ENCODE results near the gene PUDP.

Gene PUDP

DNA sequence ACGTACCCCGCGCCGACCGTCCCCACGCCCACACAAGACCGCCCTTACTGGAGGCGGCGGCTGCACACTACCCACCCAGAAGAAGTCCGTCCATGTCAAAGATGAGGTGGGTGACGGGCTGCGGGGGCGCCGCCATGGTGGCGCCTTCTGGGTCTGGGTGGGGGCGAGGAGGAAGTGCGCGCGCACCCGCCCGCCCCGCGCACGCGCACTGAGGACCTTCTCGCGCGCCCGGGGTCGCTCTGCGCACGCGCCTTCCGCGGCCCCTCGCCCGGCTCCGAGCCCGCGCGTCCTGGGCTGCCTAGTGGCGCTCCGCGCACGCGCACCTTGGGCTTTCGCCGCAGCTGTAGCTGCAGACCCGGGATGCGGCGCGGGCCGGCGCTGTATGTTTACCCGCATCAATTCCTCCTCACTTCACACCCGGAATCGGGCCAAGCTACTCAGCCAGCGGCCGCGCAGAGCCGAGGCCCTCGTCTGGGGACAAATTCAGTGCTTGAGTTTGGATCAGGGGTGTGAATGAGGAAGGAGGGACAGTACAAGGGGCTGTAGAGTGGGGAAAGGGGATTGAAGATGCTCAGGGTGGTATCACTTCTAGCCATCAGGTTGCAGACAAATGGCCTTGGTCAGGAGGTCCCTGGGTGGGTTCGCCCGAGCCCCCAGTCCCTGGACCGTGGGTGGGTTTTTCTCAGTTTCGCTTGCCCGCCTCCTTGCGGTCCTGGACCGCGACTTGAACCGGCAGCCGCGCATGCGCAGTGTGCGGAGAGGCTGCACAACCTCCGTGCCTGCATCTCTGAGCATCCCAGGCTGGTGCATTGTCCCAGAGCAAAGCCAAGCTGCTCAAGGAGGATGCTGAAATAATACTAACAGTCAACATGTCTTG lies at the start of gene PUDP:
TSS of gene PUDP (minus strand) at position 176 of the 877 bp plus-strand sequence. CDS start at position 136, 40 bp downstream.
- Mint-ChIP-seq H3K4me1 (peaks cover 32% of the 10 kb centered on the region), H3K9me3 (no peaks in the 10 kb centered on the region), H3K36me3 (ENCODE audit: low read depth) (no peaks in the 10 kb centered on the region), H3K4me3 (peak within 1 kb of the TSS; percentile 94 to 97 (median 96)), H3K27ac (peak within 1 kb of the TSS; percentile 91 to 97 (median 94)), H3K27me3 (ENCODE audit: low read depth) (peaks cover 2% of the 10 kb centered on the region)
- TF ChIP-seq CTCF (IDR thresholded peaks at IDR 0.05; ENCODE audit: unreplicated experiment in 3 of 3), result peak; percentile 13 to 44 (median 20)

DNA sequence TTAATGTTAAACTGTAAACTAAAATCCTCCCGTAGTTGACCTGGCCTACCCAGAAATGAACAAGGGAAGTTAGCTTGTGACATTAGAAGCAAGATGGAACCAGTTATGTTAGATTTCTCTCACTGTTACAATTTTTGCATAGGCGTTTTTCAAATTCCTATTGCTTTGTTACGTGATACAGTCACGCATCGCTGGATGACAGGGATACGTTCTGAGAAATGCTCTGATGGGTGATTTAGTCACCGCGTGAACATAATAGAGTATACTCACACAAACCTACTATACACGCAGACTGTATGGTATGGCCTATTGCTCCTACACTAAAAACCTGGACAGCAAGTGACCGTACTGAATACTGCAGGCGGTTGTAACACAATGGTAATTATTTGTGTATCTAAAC lies 46.7 kb upstream of the PUDP start:
- no peak for TF ChIP-seq CTCF (IDR thresholded peaks at IDR 0.05; ENCODE audit: unreplicated experiment in 3 of 3)
- no peaks in the 10 kb centered on the region for H3K9me3 Mint-ChIP-seq
- peaks cover 1% of the 10 kb centered on the region for H3K4me1 Mint-ChIP-seq
- no peaks in the 10 kb centered on the region for H3K36me3 Mint-ChIP-seq (ENCODE audit: low read depth)
- H3K27ac Mint-ChIP-seq, result no peak overlapping the region
- H3K27me3 Mint-ChIP-seq (ENCODE audit: low read depth), result no peaks in the 10 kb centered on the region
- no peak overlapping the region for H3K4me3 Mint-ChIP-seq

GRCh38 chrX:7192871-7193270 lies 44.9 kb upstream of the PUDP start:
- H3K4me3 Mint-ChIP-seq, result no peak overlapping the region
- no peaks in the 10 kb centered on the region for H3K36me3 Mint-ChIP-seq (ENCODE audit: low read depth)
- no peak overlapping the region for H3K27ac Mint-ChIP-seq
- no peaks in the 10 kb centered on the region for H3K27me3 Mint-ChIP-seq (ENCODE audit: low read depth)
- no peak for TF ChIP-seq CTCF (IDR thresholded peaks at IDR 0.05; ENCODE audit: unreplicated experiment in 3 of 3)
- H3K9me3 Mint-ChIP-seq, result no peaks in the 10 kb centered on the region
- H3K4me1 Mint-ChIP-seq, result peaks cover 11% of the 10 kb centered on the region

- Mint-ChIP-seq H3K27ac (no peak overlapping the region), H3K9me3 (no peaks in the 10 kb centered on the region), H3K36me3 (ENCODE audit: low read depth) (no peaks in the 10 kb centered on the region), H3K27me3 (ENCODE audit: low read depth) (no peaks in the 10 kb centered on the region), H3K4me1 (peaks cover 11% of the 10 kb centered on the region), H3K4me3 (no peak overlapping the region)
- peak in 1 of 3 experiments; percentile 6 for TF ChIP-seq CTCF (IDR thresholded peaks at IDR 0.05; ENCODE audit: unreplicated experiment in 3 of 3)
These were observed 43.7 kb upstream of the PUDP start for GRCh38 chrX:7191681-7192110.

DNA sequence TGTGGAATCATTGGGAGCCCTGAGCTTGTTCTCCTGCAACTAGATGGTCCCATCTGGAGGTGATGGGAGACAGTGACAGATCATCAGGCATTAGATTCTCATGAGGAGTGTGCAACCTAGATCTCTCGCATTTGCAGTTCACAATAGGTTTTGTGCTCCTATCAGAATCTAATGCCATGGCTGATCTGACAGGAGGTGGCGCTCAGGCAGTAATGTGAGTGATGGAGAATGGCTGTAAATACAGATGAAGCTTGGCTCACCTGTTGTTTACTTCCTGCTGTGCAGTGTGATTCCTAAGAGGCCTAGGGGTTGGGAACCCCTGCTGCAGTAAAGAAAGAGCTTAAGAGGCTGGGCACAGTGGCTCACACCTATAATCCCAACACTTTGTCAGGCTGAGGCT lies 42.2 kb upstream of the PUDP start:
- TF ChIP-seq CTCF (IDR thresholded peaks at IDR 0.05; ENCODE audit: unreplicated experiment in 3 of 3), result no peak

GRCh38 chrX:7188672-7189071 lies 40.7 kb upstream of the PUDP start:
- H3K9me3 Mint-ChIP-seq, result no peaks in the 10 kb centered on the region
- H3K27me3 Mint-ChIP-seq (ENCODE audit: low read depth), result no peaks in the 10 kb centered on the region
- H3K36me3 Mint-ChIP-seq (ENCODE audit: low read depth), result no peaks in the 10 kb centered on the region
- no peak overlapping the region for H3K4me3 Mint-ChIP-seq
- H3K27ac Mint-ChIP-seq, result no peak overlapping the region
- no peak for TF ChIP-seq CTCF (IDR thresholded peaks at IDR 0.05; ENCODE audit: unreplicated experiment in 3 of 3)
- peaks cover 11% of the 10 kb centered on the region for H3K4me1 Mint-ChIP-seq

More for the DNA sequence above, 42.2 kb upstream of the PUDP start:
- Mint-ChIP-seq H3K4me3 (no peak overlapping the region), H3K9me3 (no peaks in the 10 kb centered on the region), H3K36me3 (ENCODE audit: low read depth) (no peaks in the 10 kb centered on the region), H3K27me3 (ENCODE audit: low read depth) (no peaks in the 10 kb centered on the region), H3K27ac (no peak overlapping the region), H3K4me1 (peaks cover 11% of the 10 kb centered on the region)

Measured in nephron (organoid).